Esophagus squamous epithelium (tissue), 4 donors: ENCODE results near the gene SELENOO.

Experiments
- POLR2A ChIP-seq, 4 donors: fragments of 450-650 bp; IDR thresholded peaks; one replicate each; pipeline ENCODE4 v1.6.1; 2017; ENCODE audit warnings: antibody characterized with exemption in 4 of 4, mild to moderate bottlenecking in 4 of 4, moderate library complexity in 3 of 4
- TF ChIP-seq, protein P1 (sequence below), 6 experiments: fragments of 450-650 bp in 4 of 6; fragments of 200-600 bp in 2 of 6; sonication (generic) in 2 of 6; IDR thresholded peaks; one replicate each; pipeline ENCODE4 v1.5.1; 2016 to 2019; ENCODE audit warnings: antibody characterized with exemption in 6 of 6, mild to moderate bottlenecking in 4 of 6, moderate library complexity in 4 of 6

GRCh38 chr22:50252082-50253045 is 51.6 kb downstream of the SELENOO start:
- TF ChIP-seq, protein P1, sequence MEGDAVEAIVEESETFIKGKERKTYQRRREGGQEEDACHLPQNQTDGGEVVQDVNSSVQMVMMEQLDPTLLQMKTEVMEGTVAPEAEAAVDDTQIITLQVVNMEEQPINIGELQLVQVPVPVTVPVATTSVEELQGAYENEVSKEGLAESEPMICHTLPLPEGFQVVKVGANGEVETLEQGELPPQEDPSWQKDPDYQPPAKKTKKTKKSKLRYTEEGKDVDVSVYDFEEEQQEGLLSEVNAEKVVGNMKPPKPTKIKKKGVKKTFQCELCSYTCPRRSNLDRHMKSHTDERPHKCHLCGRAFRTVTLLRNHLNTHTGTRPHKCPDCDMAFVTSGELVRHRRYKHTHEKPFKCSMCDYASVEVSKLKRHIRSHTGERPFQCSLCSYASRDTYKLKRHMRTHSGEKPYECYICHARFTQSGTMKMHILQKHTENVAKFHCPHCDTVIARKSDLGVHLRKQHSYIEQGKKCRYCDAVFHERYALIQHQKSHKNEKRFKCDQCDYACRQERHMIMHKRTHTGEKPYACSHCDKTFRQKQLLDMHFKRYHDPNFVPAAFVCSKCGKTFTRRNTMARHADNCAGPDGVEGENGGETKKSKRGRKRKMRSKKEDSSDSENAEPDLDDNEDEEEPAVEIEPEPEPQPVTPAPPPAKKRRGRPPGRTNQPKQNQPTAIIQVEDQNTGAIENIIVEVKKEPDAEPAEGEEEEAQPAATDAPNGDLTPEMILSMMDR (IDR thresholded peaks at IDR 0.05): peak; percentile 58 to 83 (median 68)
- TF ChIP-seq POLR2A (IDR thresholded peaks at IDR 0.05): no peak
